Measurements from ENCODE around the gene PPT2.

GRCh38 chr6:32111424-32112066 is 42.4 kb upstream of the PPT2 start:
- TF ChIP-seq CTCF (IDR thresholded peaks at IDR 0.05) (no peak), POLR2A (IDR thresholded peaks at IDR 0.05) (no peak), EP300 (IDR thresholded peaks at IDR 0.05) (no peak), POLR2AphosphoS5 (IDR thresholded peaks at IDR 0.05) (peak; percentile 43)

Measured in gastroesophageal sphincter (tissue), 3 donors.